ENCODE results near the gene TRDMT1. TPM values are rescaled to one million over a fixed set of nuclear protein-coding genes. Genes with fewer than 3 reads are reported as not detected.

The TRDMT1 gene
- total RNA-seq, 2 experiments from 2014 or later = 10.4 to 12.2 TPM

- CTCF ChIA-PET (ENCODE audit: unreplicated experiment) = no interaction called here
- H3K4me1 ChIP-seq (ENCODE audit: insufficient read depth, low read length, poor library complexity, severe bottlenecking) = no peaks in the 10 kb centered on the region
- no peak overlapping the region for H2AFZ ChIP-seq (ENCODE audit: low read length)
- no peak for TF ChIP-seq EZH2phosphoT487 (IDR thresholded peaks at IDR 0.05; ENCODE audit: borderline replicate concordance, low read depth, low read length)
- H3K9me3 ChIP-seq (ENCODE audit: low read length) = no peaks in the 10 kb centered on the region
- H4K20me1 ChIP-seq (ENCODE audit: insufficient read depth, low read length) = no peaks in the 10 kb centered on the region
- BruUV-seq (replicated peaks) = no TSS peak
- no peak for DNase-seq (ENCODE audit: low spot score)
- H3K27ac ChIP-seq (ENCODE audit: low read depth, low read length, poor library complexity, severe bottlenecking) = no peak overlapping the region
- H3K79me2 ChIP-seq (ENCODE audit: insufficient read depth, low read depth, low read length) = no peaks in the 10 kb centered on the region
- intact Hi-C loops (cut with micrococcal nuclease; ENCODE audit: unreplicated experiment) = no loop called here
- POLR2A ChIA-PET = interaction anchor here (0.7 to 1.0 kb wide), 2 partner anchors 119 to 1027 kb away, joined by 3 read pairs; no protein-coding TSS in a partner anchor
- no peaks in the 10 kb centered on the region for H3K36me3 ChIP-seq (ENCODE audit: insufficient read depth, low read length)
- H3K9me2 ChIP-seq (ENCODE audit: insufficient read depth, low read length) = no peaks in the 10 kb centered on the region
- no peak overlapping the region for H3K4me2 ChIP-seq (ENCODE audit: low read length)
- no peak overlapping the region for H3K4me3 ChIP-seq (ENCODE audit: low read depth, low read length, poor library complexity, severe bottlenecking)
These were observed 76.1 kb downstream of the TRDMT1 start for GRCh38 chr10:17125206-17125893.

GRCh38 chr10:17123961-17124360 is 77.5 kb downstream of the TRDMT1 start:
- no peaks in the 10 kb centered on the region for H4K20me1 ChIP-seq (ENCODE audit: insufficient read depth, low read length)
- no peaks in the 10 kb centered on the region for H3K9me3 ChIP-seq (ENCODE audit: low read length)
- H3K9me2 ChIP-seq (ENCODE audit: insufficient read depth, low read length) = no peaks in the 10 kb centered on the region
- H2AFZ ChIP-seq (ENCODE audit: low read length) = no peak overlapping the region
- DNase-seq (ENCODE audit: low spot score) = no peak
- POLR2A ChIA-PET = no interaction called here
- TF ChIP-seq EZH2phosphoT487 (IDR thresholded peaks at IDR 0.05; ENCODE audit: borderline replicate concordance, low read depth, low read length) = no peak
- TF ChIP-seq CTCF (conservative IDR thresholded peaks at IDR 0.05; ENCODE audit: low read length) = no peak
- CTCF ChIA-PET (ENCODE audit: unreplicated experiment) = no interaction called here
- no peak overlapping the region for H3K27ac ChIP-seq (ENCODE audit: low read depth, low read length, poor library complexity, severe bottlenecking)
- no peaks in the 10 kb centered on the region for H3K4me1 ChIP-seq (ENCODE audit: insufficient read depth, low read length, poor library complexity, severe bottlenecking)
- intact Hi-C loops (cut with micrococcal nuclease; ENCODE audit: unreplicated experiment) = no loop called here
- no peaks in the 10 kb centered on the region for H3K36me3 ChIP-seq (ENCODE audit: insufficient read depth, low read length)
- no peaks in the 10 kb centered on the region for H3K79me2 ChIP-seq (ENCODE audit: insufficient read depth, low read depth, low read length)
- no peak overlapping the region for H3K4me3 ChIP-seq (ENCODE audit: low read depth, low read length, poor library complexity, severe bottlenecking)
- no TSS peak for BruUV-seq (replicated peaks)
- no peak overlapping the region for H3K4me2 ChIP-seq (ENCODE audit: low read length)

- Histone ChIP-seq H4K20me1 (ENCODE audit: insufficient read depth, low read length) (no peaks in the 10 kb centered on the region), H3K4me3 (ENCODE audit: low read depth, low read length, poor library complexity, severe bottlenecking) (no peak overlapping the region), H3K4me2 (ENCODE audit: low read length) (no peak overlapping the region), H3K79me2 (ENCODE audit: insufficient read depth, low read depth, low read length) (no peaks in the 10 kb centered on the region), H2AFZ (ENCODE audit: low read length) (no peak overlapping the region), H3K36me3 (ENCODE audit: insufficient read depth, low read length) (no peaks in the 10 kb centered on the region), H3K9me2 (ENCODE audit: insufficient read depth, low read length) (no peaks in the 10 kb centered on the region), H3K9me3 (ENCODE audit: low read length) (no peaks in the 10 kb centered on the region), H3K4me1 (ENCODE audit: insufficient read depth, low read length, poor library complexity, severe bottlenecking) (no peaks in the 10 kb centered on the region), H3K27ac (ENCODE audit: low read depth, low read length, poor library complexity, severe bottlenecking) (no peak overlapping the region)
- intact Hi-C loops (cut with micrococcal nuclease; ENCODE audit: unreplicated experiment) = no loop called here
- POLR2A ChIA-PET = interaction anchor here (0.6 to 0.9 kb wide), 4 partner anchors 10 to 222 kb away, joined by 3 to 4 read pairs (median 4); no protein-coding TSS in a partner anchor
- no TSS peak for BruUV-seq (replicated peaks)
- CTCF ChIA-PET (ENCODE audit: unreplicated experiment) = no interaction called here
- DNase-seq (ENCODE audit: low spot score) = no peak
- no peak for TF ChIP-seq CTCF (conservative IDR thresholded peaks at IDR 0.05; ENCODE audit: low read length)
These were observed 78.5 kb downstream of the TRDMT1 start for GRCh38 chr10:17122726-17123661.
